Uterus (tissue), 4 donors: ENCODE measurements around the gene CFAP126. TPM values are rescaled to one million over a fixed set of nuclear protein-coding genes. Genes with fewer than 3 reads are reported as not detected.

Experiments
- DNase-seq, 2 donors: peaks; one replicate each; pipeline ENCODE4 v3.0.0-alpha.2; 2019 to 2020
- H3K27ac ChIP-seq, 2 donors: fragments of 200-600 bp; sonication (generic); 1 replicate in 1 of 2; 2 replicates in 1 of 2; pipeline ENCODE4 v1.5.1; 2016 to 2018
- H3K27me3 ChIP-seq, 2 donors: fragments of 200-600 bp; sonication (generic); one replicate each; pipeline ENCODE4 v1.5.1; 2018 to 2019; ENCODE audit warnings: control low read depth in 1 of 2
- H3K36me3 ChIP-seq, 2 donors: fragments of 200-600 bp; sonication (generic); one replicate each; pipeline ENCODE4 v1.5.1; 2019; ENCODE audit warnings: control low read depth in 1 of 2
- H3K4me1 ChIP-seq, 2 donors: fragments of 200-600 bp; sonication (generic); one replicate each; pipeline ENCODE4 v1.5.1; 2018 to 2019; ENCODE audit warnings: control low read depth in 1 of 2
- H3K4me3 ChIP-seq, 2 donors: fragments of 200-600 bp; sonication (generic); 1 replicate in 1 of 2; 2 replicates in 1 of 2; pipeline ENCODE4 v1.5.1; 2018 to 2019; ENCODE audit warnings: mild to moderate bottlenecking in 1 of 2
- H3K9me3 ChIP-seq, 2 donors: fragments of 200-600 bp; sonication (generic); one replicate each; pipeline ENCODE4 v1.5.1; 2019; ENCODE audit warnings: control low read depth in 1 of 2
- CTCF ChIP-seq, 4 experiments: fragments of 200-600 bp in 2 of 4; fragments of 450-650 bp in 2 of 4; sonication (generic) in 2 of 4; IDR thresholded peaks; one replicate each; pipeline ENCODE4 v1.5.1; 2016 to 2019; ENCODE audit warnings: antibody characterized with exemption in 4 of 4, mild to moderate bottlenecking in 2 of 4, moderate library complexity in 1 of 4
- POLR2A ChIP-seq, 2 donors: fragments of 450-650 bp; IDR thresholded peaks; one replicate each; pipeline ENCODE4 v1.6.1; 2016; ENCODE audit warnings: antibody characterized with exemption in 2 of 2, mild to moderate bottlenecking in 1 of 2, moderate library complexity in 1 of 2
- intact Hi-C: fragments of 100-400 bp; cut with DNase I; formaldehyde crosslinking; loops from one replicate; pipeline ENCODE4 v1.15.1; 2023; ENCODE audit warnings: low total_unique reads
- total RNA-seq, 4 donors: library from RNA; depleted of rRNA in 3 of 4; stranded (reverse); fragments of >200 nt in 3 of 4; gene quantifications; one replicate each; pipeline versions ENCODE4 v1.1.0 to v1.2.4, GENCODE V29; 2014 to 2023
- donor health status: DM: yes; HTN: yes; CAD: no.

CFAP126 gene
- total RNA-seq, 4 donors from 2014 or later: not detected

- intact Hi-C loops: no loop called here
Measured at GRCh38 chr1:161351482-161351881, 16.2 kb downstream of the CFAP126 start.

DNA sequence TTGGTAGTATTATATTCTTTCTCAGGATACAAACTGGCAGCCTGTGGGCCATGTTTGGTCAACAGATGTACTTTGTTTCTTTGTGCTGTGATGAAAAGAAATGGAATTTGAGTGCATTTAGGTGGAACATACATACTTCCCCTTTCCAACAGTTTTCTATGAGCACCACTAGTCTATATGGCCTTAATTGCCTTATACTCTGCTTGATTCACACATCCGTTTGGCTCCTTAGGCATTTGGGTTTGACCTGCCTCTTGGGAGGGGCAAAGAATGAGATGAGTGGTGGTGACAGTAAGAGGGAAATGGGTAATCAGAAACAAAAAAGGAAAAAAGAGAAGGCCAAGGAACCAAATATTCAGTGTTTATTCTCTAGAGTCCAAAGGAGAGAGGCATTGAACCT, 17.0 kb downstream of the CFAP126 start:
- no peak for DNase-seq
- intact Hi-C loops: no loop called here
- H3K4me1 ChIP-seq: no peaks in the 10 kb centered on the region
- H3K9me3 ChIP-seq: no peaks in the 10 kb centered on the region
- no peak overlapping the region for H3K4me3 ChIP-seq
- no peak for TF ChIP-seq CTCF (IDR thresholded peaks at IDR 0.05)
- TF ChIP-seq POLR2A (IDR thresholded peaks at IDR 0.05): no peak
- no peaks in the 10 kb centered on the region for H3K36me3 ChIP-seq
- H3K27ac ChIP-seq: no peak overlapping the region
- H3K27me3 ChIP-seq: no peaks in the 10 kb centered on the region

More at GRCh38 chr1:161351482-161351881, 16.2 kb downstream of the CFAP126 start:
- Histone ChIP-seq H3K36me3 (no peaks in the 10 kb centered on the region), H3K27me3 (no peaks in the 10 kb centered on the region), H3K4me3 (no peak overlapping the region), H3K9me3 (no peaks in the 10 kb centered on the region), H3K27ac (no peak overlapping the region), H3K4me1 (no peaks in the 10 kb centered on the region)
- TF ChIP-seq CTCF (IDR thresholded peaks at IDR 0.05) (no peak), POLR2A (IDR thresholded peaks at IDR 0.05) (no peak)
- no peak for DNase-seq

DNA sequence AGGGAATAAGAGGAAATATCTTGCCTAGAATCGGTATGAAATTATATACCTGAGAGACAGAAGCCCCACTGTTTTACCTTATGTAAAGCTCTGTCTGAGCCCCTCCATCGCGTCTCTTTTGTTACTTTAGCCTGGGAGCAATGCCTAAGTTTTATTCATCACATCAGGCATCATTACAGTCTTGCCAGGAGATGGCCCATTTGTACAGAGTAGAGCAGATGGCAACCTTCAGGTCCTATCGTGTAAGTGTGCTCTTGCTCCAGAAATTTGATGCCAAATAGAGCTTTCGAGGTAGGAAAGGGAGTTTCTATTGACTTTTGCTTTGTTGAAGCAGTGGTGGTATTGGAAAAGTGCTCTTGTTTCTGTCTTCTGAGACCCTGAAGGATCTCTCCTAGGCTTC, 24.9 kb downstream of the CFAP126 start:
- no peaks in the 10 kb centered on the region for H3K36me3 ChIP-seq

GRCh38 chr1:161342177-161342576, 25.5 kb downstream of the CFAP126 start:
- H3K4me3 ChIP-seq: no peak overlapping the region
- intact Hi-C loops: no loop called here
- H3K27ac ChIP-seq: no peak overlapping the region
- no peak for TF ChIP-seq POLR2A (IDR thresholded peaks at IDR 0.05)
- TF ChIP-seq CTCF (IDR thresholded peaks at IDR 0.05): no peak
- no peaks in the 10 kb centered on the region for H3K4me1 ChIP-seq
- DNase-seq: no peak
- H3K9me3 ChIP-seq: no peaks in the 10 kb centered on the region
- H3K36me3 ChIP-seq: no peaks in the 10 kb centered on the region
- H3K27me3 ChIP-seq: no peaks in the 10 kb centered on the region

More for the DNA sequence above, 24.9 kb downstream of the CFAP126 start:
- TF ChIP-seq CTCF (IDR thresholded peaks at IDR 0.05): no peak
- TF ChIP-seq POLR2A (IDR thresholded peaks at IDR 0.05): no peak
- intact Hi-C loops: no loop called here
- DNase-seq: no peak
- Histone ChIP-seq H3K4me1 (no peaks in the 10 kb centered on the region), H3K27ac (no peak overlapping the region), H3K4me3 (no peak overlapping the region), H3K27me3 (no peaks in the 10 kb centered on the region), H3K9me3 (no peaks in the 10 kb centered on the region)

DNA sequence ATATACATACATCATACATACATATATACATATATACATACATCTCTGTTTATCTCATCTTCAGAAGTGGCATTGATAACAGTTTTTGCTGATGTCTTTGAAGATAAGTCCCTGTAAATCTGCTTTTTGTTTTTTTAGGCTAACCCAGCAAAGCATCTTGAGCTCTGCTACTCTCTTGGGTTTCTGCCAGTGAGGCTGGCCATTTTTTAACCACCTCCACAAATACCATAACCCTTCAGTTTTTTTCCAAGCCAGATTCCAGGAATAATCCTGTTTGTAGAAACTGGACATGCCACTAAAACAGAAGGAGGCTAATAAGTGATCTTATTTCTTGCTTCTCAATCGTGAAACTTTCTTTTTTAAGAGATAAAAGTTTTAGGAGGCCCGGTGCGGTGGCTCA, 31.9 kb downstream of the CFAP126 start:
- TF ChIP-seq CTCF (IDR thresholded peaks at IDR 0.05) (no peak), POLR2A (IDR thresholded peaks at IDR 0.05) (no peak)
- no peaks in the 10 kb centered on the region for H3K4me1 ChIP-seq
- H3K36me3 ChIP-seq: no peaks in the 10 kb centered on the region
- DNase-seq: no peak
- H3K27me3 ChIP-seq: no peaks in the 10 kb centered on the region
- no peak overlapping the region for H3K27ac ChIP-seq
- intact Hi-C loops: no loop called here
- H3K9me3 ChIP-seq: no peaks in the 10 kb centered on the region
- H3K4me3 ChIP-seq: no peak overlapping the region
